ENCODE measurements around the gene PGM2L1.
A peak's percentile ranks its signal among the peaks of the same experiment; 100 is the strongest.
"Not testable (repeated sequence)": the region's sequence is repeated elsewhere in the genome, so short reads cannot be mapped to it uniquely, and the experiment has no call there.

PGM2L1 gene

GRCh38 chr11:74341921-74342320 is 56.3 kb downstream of the PGM2L1 start:
- DNase-seq (ENCODE audit: low read depth in 4 of 4, low spot score in 1 of 4), result no peak

- no peak for DNase-seq (ENCODE audit: low read depth in 4 of 4, low spot score in 1 of 4)
Measured at GRCh38 chr11:74339619-74340018, 58.6 kb downstream of the PGM2L1 start.

DNA sequence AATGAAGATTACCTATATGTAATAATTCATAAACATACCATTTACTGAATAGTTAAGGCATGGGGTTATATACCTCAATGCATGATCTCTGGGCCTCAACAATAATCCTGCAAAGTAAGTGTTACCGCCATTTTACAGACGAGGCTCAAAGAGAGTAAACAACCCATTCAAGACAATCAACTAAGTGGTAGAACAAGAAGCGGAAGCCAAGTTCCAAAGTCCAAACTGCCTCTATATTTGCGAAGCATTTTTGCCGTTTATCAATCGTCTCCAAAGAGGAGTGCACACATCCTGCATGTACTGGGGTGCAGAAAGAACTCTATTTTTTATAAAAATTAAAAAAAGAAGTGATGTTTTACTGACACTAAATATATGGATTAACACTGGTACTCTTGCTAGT is 59.3 kb downstream of the PGM2L1 start:
- DNase-seq (ENCODE audit: low read depth in 4 of 4, low spot score in 1 of 4), result no peak

DNA sequence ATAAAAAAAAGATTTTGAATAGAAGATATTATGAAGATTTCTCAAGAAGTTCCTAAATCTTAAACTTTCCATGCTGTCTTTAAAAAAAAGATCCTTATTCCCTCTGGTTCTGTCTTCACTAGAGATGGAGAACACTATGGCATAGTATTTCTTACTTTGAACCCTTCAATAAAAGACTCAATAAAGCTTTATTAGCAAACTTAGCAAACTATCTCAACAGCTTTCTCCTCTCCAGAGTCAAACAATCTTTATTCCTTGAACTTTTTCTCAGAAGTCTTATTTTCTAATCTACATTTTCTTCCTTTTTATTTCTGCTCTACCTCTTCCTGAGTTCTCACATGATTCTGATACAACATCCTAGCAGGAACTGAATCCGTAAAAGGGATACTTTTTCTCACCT is 65.0 kb downstream of the PGM2L1 start:
- DNase-seq (ENCODE audit: low read depth in 4 of 4, low spot score in 1 of 4), result no peak

GRCh38 chr11:74332291-74332690 is 65.9 kb downstream of the PGM2L1 start:
- no peak for DNase-seq (ENCODE audit: low read depth in 4 of 4, low spot score in 1 of 4)

GRCh38 chr11:74331000-74331399 is 67.2 kb downstream of the PGM2L1 start:
- DNase-seq (ENCODE audit: low read depth in 4 of 4, low spot score in 1 of 4), result not testable (repeated sequence)

GRCh38 chr11:74330075-74330858 is 68.0 kb downstream of the PGM2L1 start:
- DNase-seq (ENCODE audit: low read depth in 4 of 4, low spot score in 1 of 4), result no peak

- no peak for DNase-seq (ENCODE audit: low read depth in 4 of 4, low spot score in 1 of 4)
Measured at GRCh38 chr11:74327076-74327475, 71.2 kb downstream of the PGM2L1 start.

DNA sequence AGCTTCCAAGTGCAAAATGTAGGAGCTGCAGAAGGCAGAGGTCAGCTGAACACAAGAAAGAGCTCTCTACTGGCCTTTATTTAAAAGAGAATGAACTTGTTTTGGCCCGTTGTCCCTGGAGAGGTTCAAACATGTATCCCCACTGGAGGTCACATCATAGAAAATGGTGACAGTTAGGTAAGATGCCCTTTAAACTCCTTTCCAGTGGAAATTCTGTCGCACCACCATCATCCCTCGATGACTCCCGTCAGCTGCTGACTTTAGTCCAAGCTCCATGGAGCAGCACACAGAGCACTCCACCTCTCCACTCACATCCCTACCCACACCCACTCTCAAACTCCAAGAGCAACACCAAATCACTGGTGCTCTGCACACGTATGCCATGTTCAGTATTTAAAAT is 71.6 kb downstream of the PGM2L1 start:
- DNase-seq (ENCODE audit: low read depth in 4 of 4, low spot score in 1 of 4), result no peak

DNA sequence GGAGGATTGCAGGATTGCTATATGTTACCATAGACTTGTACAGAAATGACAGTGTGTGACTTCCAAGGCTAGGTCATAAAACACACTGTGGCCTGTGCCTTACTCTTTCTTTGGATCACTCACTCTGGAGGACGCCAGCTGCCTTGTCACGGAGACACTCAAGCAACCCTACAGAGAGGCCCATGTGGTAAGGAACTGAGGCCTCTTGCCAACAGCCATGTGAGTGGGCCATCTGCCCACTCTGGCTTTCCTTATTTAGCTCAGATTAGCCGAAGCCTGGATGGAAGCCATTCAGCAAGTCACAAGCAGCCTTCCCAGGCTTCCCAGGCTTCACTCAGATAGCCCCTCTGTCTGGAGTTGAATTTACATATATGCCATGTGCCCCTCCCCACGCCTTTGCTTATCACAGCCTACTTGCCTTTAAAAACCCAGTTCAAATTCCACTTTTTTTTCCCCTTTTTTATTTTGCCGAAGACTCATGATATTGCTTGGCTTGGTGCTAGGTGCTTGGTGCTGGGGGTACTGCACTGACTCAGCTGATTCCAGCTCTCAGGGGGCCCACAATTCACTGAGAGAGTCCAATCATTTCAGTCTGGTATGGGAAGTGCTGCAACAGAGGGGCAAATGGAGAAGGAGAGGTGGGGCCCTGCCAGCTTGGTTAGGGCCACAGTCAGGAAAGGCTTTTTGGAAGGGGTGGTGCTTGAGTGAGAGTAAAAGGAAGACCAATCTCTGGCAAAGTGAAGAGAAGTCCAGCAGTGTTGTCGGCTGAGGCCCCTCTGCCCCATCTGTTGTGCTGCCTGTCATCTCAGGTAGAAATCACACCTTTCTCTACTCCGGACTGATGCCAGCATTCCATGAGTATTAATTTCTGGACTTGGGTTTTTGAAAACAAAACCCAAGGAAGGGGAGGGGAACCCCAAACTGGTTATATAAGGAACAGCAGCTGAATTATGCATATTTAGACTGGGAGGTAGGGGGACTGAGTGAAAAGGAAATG is 72.3 kb downstream of the PGM2L1 start:
- DNase-seq (ENCODE audit: low read depth in 4 of 4, low spot score in 1 of 4), result no peak

- DNase-seq (ENCODE audit: low read depth in 4 of 4, low spot score in 1 of 4), result no peak
Measured at GRCh38 chr11:74322667-74323066, 75.6 kb downstream of the PGM2L1 start.

GRCh38 chr11:74321487-74322188 is 76.6 kb downstream of the PGM2L1 start:
- no peak for DNase-seq (ENCODE audit: low read depth in 4 of 4, low spot score in 1 of 4)

GRCh38 chr11:74320538-74320937 is 77.7 kb downstream of the PGM2L1 start:
- DNase-seq (ENCODE audit: low read depth in 4 of 4, low spot score in 1 of 4), result no peak

GRCh38 chr11:74319139-74319816 is 79.0 kb downstream of the PGM2L1 start:
- no peak for DNase-seq (ENCODE audit: low read depth in 4 of 4, low spot score in 1 of 4)

DNA sequence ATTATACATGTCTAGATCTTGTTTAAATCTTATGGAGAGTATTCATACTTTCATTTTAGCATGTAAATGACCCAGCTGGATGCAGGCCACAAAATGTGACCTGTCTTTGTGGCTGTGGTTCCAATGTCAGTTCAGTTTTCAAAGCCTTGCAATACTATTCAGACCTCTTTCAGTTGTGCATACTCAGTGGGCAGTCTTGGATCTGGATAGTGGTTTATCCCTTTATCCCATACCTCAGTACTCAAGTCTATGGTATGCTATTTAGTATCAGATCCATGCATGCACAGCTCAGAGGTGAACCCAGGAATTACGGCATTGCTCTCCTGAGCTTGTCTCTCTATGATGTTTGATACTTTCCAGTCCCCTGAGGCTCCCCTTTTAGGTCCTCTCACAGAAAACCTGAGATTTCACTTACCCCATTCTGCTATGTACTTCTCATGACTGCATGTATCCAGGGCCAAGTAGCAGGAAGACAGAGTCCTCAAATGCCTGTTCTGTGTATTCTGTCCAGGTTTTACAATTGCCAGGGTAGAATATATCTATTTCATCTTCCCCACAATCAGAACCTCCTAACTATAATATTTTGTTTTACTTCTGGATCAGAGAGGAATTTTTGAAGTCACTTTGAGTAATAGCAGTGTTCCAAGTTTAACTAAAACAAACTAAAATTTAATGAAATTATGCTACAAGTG is 79.8 kb downstream of the PGM2L1 start:
- no peak for DNase-seq (ENCODE audit: low read depth in 4 of 4, low spot score in 1 of 4)

GRCh38 chr11:74316772-74317505 is 81.3 kb downstream of the PGM2L1 start:
- no peak for DNase-seq (ENCODE audit: low read depth in 4 of 4, low spot score in 1 of 4)

DNA sequence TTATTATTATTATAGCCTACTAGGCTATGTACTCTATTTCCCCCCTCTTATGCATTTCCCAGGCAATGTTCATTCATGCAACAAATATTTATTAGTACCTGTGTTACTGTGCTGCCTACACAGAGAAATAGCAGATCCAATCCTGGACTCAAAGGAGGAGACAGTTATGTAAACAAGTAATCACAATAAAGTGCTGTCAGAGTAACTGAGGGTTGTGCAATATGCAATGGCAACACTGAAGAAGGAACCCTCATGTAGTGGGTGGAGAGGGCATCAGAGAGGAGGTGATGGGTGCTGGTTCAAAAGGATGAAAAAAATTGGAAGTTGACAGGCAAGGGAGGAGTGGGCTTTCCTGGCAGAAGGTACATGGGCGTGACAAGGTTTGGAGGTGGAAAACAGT is 85.9 kb downstream of the PGM2L1 start:
- DNase-seq (ENCODE audit: low read depth in 4 of 4, low spot score in 1 of 4), result no peak

DNA sequence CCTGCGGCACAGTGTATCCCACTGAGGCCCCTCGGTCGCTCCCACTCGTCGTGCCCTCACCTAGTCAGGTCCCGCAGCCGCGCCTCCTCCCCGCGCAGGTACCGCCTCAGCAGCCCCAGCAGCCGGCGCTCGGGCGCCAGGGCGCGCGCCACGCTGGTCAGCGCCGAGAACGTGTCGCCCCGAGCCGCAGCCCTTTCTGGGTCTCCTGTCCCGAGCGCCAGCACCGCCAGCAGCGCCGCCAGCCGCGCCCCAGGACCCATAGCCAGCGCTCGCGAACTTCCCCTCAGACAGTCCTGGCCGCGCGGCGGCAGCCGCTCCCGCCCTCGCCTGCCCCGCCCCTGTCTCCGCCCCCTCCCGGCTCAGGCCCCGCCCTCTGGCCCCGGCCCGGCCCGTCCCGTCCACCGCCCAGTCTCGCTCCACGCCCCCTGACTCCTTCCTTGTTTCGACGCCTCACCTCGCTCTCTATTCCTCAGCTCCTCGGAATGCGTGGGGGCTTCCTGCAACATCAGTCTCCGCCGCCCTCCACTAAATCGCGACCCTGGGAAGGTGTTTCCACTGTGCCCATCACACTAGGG is 86.8 kb downstream of the PGM2L1 start, which contains the start of gene P4HA3:
TSS of gene P4HA3 (minus strand) at position 289 of the 575 bp plus-strand sequence. CDS start at position 260, 29 bp downstream.
- DNase-seq (ENCODE audit: low read depth in 4 of 4, low spot score in 1 of 4), result peak in 3 of 4 experiments; percentile 36 to 52 (median 44)

GRCh38 chr11:74310857-74311256 is 87.4 kb downstream of the PGM2L1 start:
- no peak for DNase-seq (ENCODE audit: low read depth in 4 of 4, low spot score in 1 of 4)
